GM19351 (cell line): Measurements from ENCODE around the gene CUEDC1.

Experiments used
- ATAC-seq: cut with Tn5 transposase; IDR thresholded peaks from one replicate; pipeline ENCODE4 v1.9.1; 2021; ENCODE audit warnings: mild to moderate bottlenecking, moderate library complexity; ENCODE audit not compliant: unreplicated experiment

CUEDC1 gene

GRCh38 chr17:57900991-57901743, 54.0 kb downstream of the CUEDC1 start:
- ATAC-seq: no peak

- no peak for ATAC-seq
Observed at GRCh38 chr17:57899822-57900221, 55.4 kb downstream of the CUEDC1 start.

- no peak for ATAC-seq
Observed at GRCh38 chr17:57899391-57899790, 55.8 kb downstream of the CUEDC1 start.

GRCh38 chr17:57898487-57899311, 56.5 kb downstream of the CUEDC1 start:
- no peak for ATAC-seq

GRCh38 chr17:57895382-57896060, 59.7 kb downstream of the CUEDC1 start:
- no peak for ATAC-seq

- no peak for ATAC-seq
Observed at GRCh38 chr17:57894848-57895247, 60.4 kb downstream of the CUEDC1 start.

GRCh38 chr17:57892820-57893595, 62.2 kb downstream of the CUEDC1 start:
- ATAC-seq: no peak

- ATAC-seq: no peak
Observed at GRCh38 chr17:57892146-57892819, 62.9 kb downstream of the CUEDC1 start.

GRCh38 chr17:57890857-57891232, 64.4 kb downstream of the CUEDC1 start:
- ATAC-seq: no peak

- no peak for ATAC-seq
Observed at GRCh38 chr17:57889892-57890856, 65.0 kb downstream of the CUEDC1 start.

GRCh38 chr17:57889252-57889651, 66.0 kb downstream of the CUEDC1 start:
- ATAC-seq: no peak

GRCh38 chr17:57888311-57889216, 66.6 kb downstream of the CUEDC1 start:
- no peak for ATAC-seq

- ATAC-seq: no peak
Observed at GRCh38 chr17:57887161-57887560, 68.1 kb downstream of the CUEDC1 start.

- ATAC-seq: no peak
Observed at GRCh38 chr17:57886020-57886419, 69.2 kb downstream of the CUEDC1 start.

- no peak for ATAC-seq
Observed at GRCh38 chr17:57885148-57885915, 69.9 kb downstream of the CUEDC1 start.

GRCh38 chr17:57881783-57882351, 73.3 kb downstream of the CUEDC1 start:
- no peak for ATAC-seq

GRCh38 chr17:57881143-57881542, 74.1 kb downstream of the CUEDC1 start:
- no peak for ATAC-seq
